Kidney epithelial cell (primary cell): Measurements from ENCODE around the gene STAT5A. TPM values are rescaled to one million over a fixed set of nuclear protein-coding genes. Genes with fewer than 3 reads are reported as not detected.

Source experiments
- DNase-seq: peaks from one replicate; pipeline ENCODE4 v3.0.0-alpha.2; 2010; ENCODE audit warnings: low read depth
- H3K27me3 ChIP-seq: 2 replicates; pipeline ENCODE4 v1.6.0; 2011; ENCODE audit warnings: low read length; ENCODE audit not compliant: control insufficient read depth, insufficient read depth
- H3K36me3 ChIP-seq: 2 replicates; pipeline ENCODE4 v1.5.1; 2011; ENCODE audit warnings: low read length; ENCODE audit not compliant: control insufficient read depth, insufficient read depth
- H3K4me3 ChIP-seq: 2 replicates; pipeline ENCODE4 v1.5.1; 2011; ENCODE audit warnings: low read depth, mild to moderate bottlenecking, control low read depth, low read length
- CTCF ChIP-seq: IDR thresholded peaks from 2 replicates; pipeline ENCODE4 v1.5.1; 2011; ENCODE audit warnings: mild to moderate bottlenecking, moderate library complexity, low read length, control low read depth, inconsistent platforms; ENCODE audit not compliant: insufficient read depth, poor library complexity, severe bottlenecking
- total RNA-seq: library from RNA; depleted of rRNA; stranded (reverse); fragments of >200 nt; gene quantifications from 2 replicates; pipeline ENCODE4 v1.2.3, GENCODE V29; 2015

Gene STAT5A
- total RNA-seq, 1 donor from 2014 or later: 11.4 TPM

- no peak for DNase-seq
- no peak overlapping the region for H3K4me3 ChIP-seq
- no peaks in the 10 kb centered on the region for H3K36me3 ChIP-seq
- H3K27me3 ChIP-seq: no peaks in the 10 kb centered on the region
- TF ChIP-seq CTCF: no peak
Observed at GRCh38 chr17:42266918-42267766, 21.2 kb upstream of the STAT5A start.

- Histone ChIP-seq H3K36me3 (no peaks in the 10 kb centered on the region), H3K27me3 (no peaks in the 10 kb centered on the region), H3K4me3 (no peak overlapping the region)
- DNase-seq: no peak
- TF ChIP-seq CTCF: no peak
Observed at GRCh38 chr17:42268236-42268635, 20.1 kb upstream of the STAT5A start.

- TF ChIP-seq CTCF: no peak
- Histone ChIP-seq H3K27me3 (no peaks in the 10 kb centered on the region), H3K36me3 (no peaks in the 10 kb centered on the region), H3K4me3 (no peak overlapping the region)
- DNase-seq: no peak
Observed at GRCh38 chr17:42270170-42270535, 18.1 kb upstream of the STAT5A start.

- TF ChIP-seq CTCF: no peak
- Histone ChIP-seq H3K4me3 (no peak overlapping the region), H3K27me3 (no peaks in the 10 kb centered on the region), H3K36me3 (no peaks in the 10 kb centered on the region)
- DNase-seq: no peak
Observed at GRCh38 chr17:42270596-42270995, 17.7 kb upstream of the STAT5A start.

GRCh38 chr17:42271006-42271778 is 17.1 kb upstream of the STAT5A start:
- Histone ChIP-seq H3K36me3 (no peaks in the 10 kb centered on the region), H3K27me3 (no peaks in the 10 kb centered on the region), H3K4me3 (no peak overlapping the region)
- no peak for TF ChIP-seq CTCF
- no peak for DNase-seq
